Activated CD4-positive, alpha-beta T cell treated with anti-CD3 and anti-CD28 coated beads, Interleukin-2, amount 10 ng/mL, durations not matched to agents 24 days and 14 days (primary cell): ENCODE measurements around the gene AURKAIP1. TPM values are rescaled to one million over a fixed set of nuclear protein-coding genes. Genes with fewer than 3 reads are reported as not detected.
A peak's percentile ranks its signal among the peaks of the same experiment; 100 is the strongest.

Experiments
- DNase-seq: peaks from one replicate; pipeline ENCODE4 v3.0.0; 2022
- H3K27ac Mint-ChIP-seq: one replicate; pipeline ENCODE4 v1.8.0; 2022; ENCODE audit warnings: mild to moderate bottlenecking, mixed read lengths
- H3K27me3 Mint-ChIP-seq: one replicate; pipeline ENCODE4 v1.8.0; 2022; ENCODE audit warnings: mixed read lengths
- H3K36me3 Mint-ChIP-seq: one replicate; pipeline ENCODE4 v1.8.0; 2022; ENCODE audit warnings: low read depth, mild to moderate bottlenecking, mixed read lengths
- H3K4me1 Mint-ChIP-seq: one replicate; pipeline ENCODE4 v1.8.0; 2021; ENCODE audit warnings: mixed read lengths
- H3K4me3 Mint-ChIP-seq: one replicate; pipeline ENCODE4 v1.8.0; 2022; ENCODE audit warnings: mild to moderate bottlenecking, moderate library complexity, mixed read lengths
- H3K9me3 Mint-ChIP-seq: one replicate; pipeline ENCODE4 v1.8.0; 2021; ENCODE audit warnings: mixed read lengths
- intact Hi-C: fragments of 100-400 bp; cut with micrococcal nuclease; formaldehyde crosslinking; loops from one replicate; pipeline ENCODE4 v1.15.1; 2023
- total RNA-seq: library from RNA; stranded (reverse); gene quantifications from 2 replicates; pipeline ENCODE4 v1.2.3, GENCODE V29; 2022

Gene AURKAIP1
- total RNA-seq, 1 donor from 2014 or later: 146 TPM

DNA sequence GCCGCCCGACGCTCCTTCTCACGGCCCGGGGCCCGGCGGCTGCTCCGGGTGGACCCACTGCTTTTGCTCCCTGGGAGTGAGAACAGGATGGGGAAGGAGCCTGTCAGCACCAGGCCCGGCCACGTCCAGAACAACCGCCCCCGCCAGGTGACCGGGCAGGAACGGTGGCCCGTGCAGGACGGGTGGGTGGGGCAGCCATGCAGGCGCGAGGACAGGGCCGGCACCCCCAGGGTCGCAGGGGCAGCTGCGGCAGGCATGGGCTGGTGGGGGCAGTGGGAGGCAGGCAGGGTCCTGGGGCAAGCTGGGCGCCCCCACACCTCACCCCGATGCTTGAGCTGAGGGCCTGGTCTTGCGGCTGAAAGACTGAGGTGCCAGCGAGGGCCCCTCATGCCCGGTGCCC is 38.6 kb downstream of the AURKAIP1 start:
- Mint-ChIP-seq H3K27me3 (no peaks in the 10 kb centered on the region), H3K36me3 (peaks cover 27% of the 10 kb centered on the region), H3K9me3 (no peaks in the 10 kb centered on the region), H3K4me1 (no peaks in the 10 kb centered on the region), H3K27ac (no peak overlapping the region), H3K4me3 (no peak overlapping the region)
- DNase-seq: no peak
- intact Hi-C loops: no loop called here

DNA sequence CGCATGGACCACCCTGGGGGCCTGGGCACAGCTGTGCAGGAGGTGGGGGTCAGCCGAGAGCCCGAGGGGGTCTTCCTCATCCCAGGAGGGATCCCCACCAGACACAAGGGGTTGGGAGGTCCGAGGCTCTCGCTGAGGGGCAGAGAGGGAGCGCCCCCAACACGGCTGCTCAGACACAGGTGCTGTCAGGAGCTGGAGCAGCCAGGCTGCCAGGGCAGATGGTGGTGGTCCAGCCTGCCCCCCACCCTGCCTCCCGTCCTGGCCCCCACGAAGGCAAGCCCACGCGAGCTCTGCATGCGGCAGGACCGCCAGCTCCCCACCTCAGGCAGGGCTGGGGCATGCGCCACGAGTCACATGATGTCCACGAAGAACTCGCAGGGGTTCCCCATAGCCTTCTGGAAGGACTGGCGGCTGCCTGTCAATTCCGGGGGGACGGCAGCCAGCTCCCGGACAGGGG is 39.2 kb downstream of the AURKAIP1 start:
- H3K36me3 Mint-ChIP-seq: peaks cover 21% of the 10 kb centered on the region
- DNase-seq: no peak
- H3K9me3 Mint-ChIP-seq: no peaks in the 10 kb centered on the region
- no peaks in the 10 kb centered on the region for H3K4me1 Mint-ChIP-seq
- intact Hi-C loops: no loop called here
- H3K27me3 Mint-ChIP-seq: no peaks in the 10 kb centered on the region
- no peak overlapping the region for H3K27ac Mint-ChIP-seq
- no peak overlapping the region for H3K4me3 Mint-ChIP-seq

DNA sequence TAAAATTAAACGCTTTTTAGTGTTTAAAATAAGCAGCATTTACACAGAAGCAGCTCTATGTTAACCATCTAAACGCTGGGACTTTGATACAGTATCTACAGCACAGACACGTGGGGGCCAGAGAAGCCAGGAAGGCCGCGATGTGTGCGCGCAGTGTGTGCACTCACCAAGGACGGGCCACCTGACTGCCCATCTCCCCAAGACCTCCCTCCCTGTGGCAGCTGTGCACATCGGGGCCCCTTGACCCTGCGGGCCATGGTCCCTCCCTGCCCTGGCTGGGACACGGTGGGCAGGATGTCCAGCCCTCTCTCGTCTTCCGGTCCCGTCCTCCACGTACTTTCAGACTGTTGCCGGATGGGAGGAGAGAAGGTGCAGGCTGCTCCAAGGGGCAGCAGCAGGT is 39.7 kb downstream of the AURKAIP1 start:
- Mint-ChIP-seq H3K36me3 (peaks cover 16% of the 10 kb centered on the region), H3K27ac (no peak overlapping the region), H3K9me3 (no peaks in the 10 kb centered on the region), H3K4me3 (no peak overlapping the region), H3K27me3 (no peaks in the 10 kb centered on the region), H3K4me1 (no peaks in the 10 kb centered on the region)
- intact Hi-C loops: no loop called here
- no peak for DNase-seq

DNA sequence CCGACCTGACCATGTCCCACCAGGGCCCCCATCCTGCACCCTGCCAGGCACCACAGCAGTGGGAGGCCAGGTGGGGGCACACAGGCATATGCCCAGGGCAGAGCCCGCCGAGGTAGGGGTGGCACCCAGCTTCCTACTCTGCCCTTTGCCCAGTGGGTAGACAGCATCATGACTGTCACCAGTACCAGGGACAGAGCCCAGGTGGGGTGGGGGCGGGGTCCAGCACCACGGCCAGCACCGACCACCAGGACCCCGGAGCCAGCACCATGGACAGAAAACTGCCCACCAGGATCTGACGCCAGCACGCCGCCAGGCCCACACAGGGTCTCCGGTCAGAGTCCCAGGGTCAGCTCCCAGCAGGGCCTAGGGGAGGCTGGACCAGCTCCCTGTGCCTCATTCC is 40.2 kb downstream of the AURKAIP1 start:
- Mint-ChIP-seq H3K27me3 (no peaks in the 10 kb centered on the region), H3K4me1 (peaks cover under 1% of the 10 kb centered on the region), H3K9me3 (no peaks in the 10 kb centered on the region), H3K4me3 (no peak overlapping the region), H3K36me3 (peaks cover 11% of the 10 kb centered on the region), H3K27ac (no peak overlapping the region)
- intact Hi-C loops: no loop called here
- no peak for DNase-seq

DNA sequence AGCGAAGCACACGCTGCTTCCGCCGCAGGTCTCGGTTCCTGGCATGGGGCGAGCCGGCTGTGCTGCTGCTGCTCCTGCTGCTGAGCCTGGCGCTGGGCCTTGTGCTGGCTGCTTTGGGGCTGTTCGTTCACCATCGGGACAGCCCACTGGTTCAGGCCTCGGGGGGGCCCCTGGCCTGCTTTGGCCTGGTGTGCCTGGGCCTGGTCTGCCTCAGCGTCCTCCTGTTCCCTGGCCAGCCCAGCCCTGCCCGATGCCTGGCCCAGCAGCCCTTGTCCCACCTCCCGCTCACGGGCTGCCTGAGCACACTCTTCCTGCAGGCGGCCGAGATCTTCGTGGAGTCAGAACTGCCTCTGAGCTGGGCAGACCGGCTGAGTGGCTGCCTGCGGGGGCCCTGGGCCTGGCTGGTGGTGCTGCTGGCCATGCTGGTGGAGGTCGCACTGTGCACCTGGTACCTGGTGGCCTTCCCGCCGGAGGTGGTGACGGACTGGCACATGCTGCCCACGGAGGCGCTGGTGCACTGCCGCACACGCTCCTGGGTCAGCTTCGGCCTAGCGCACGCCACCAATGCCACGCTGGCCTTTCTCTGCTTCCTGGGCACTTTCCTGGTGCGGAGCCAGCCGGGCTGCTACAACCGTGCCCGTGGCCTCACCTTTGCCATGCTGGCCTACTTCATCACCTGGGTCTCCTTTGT is 41.3 kb downstream of the AURKAIP1 start:
- H3K36me3 Mint-ChIP-seq: peaks cover 6% of the 10 kb centered on the region
- peaks cover 2% of the 10 kb centered on the region for H3K4me1 Mint-ChIP-seq
- no peak overlapping the region for H3K27ac Mint-ChIP-seq
- H3K4me3 Mint-ChIP-seq: no peak overlapping the region
- no peaks in the 10 kb centered on the region for H3K27me3 Mint-ChIP-seq
- H3K9me3 Mint-ChIP-seq: no peaks in the 10 kb centered on the region
- intact Hi-C loops: no loop called here
- DNase-seq: no peak

DNA sequence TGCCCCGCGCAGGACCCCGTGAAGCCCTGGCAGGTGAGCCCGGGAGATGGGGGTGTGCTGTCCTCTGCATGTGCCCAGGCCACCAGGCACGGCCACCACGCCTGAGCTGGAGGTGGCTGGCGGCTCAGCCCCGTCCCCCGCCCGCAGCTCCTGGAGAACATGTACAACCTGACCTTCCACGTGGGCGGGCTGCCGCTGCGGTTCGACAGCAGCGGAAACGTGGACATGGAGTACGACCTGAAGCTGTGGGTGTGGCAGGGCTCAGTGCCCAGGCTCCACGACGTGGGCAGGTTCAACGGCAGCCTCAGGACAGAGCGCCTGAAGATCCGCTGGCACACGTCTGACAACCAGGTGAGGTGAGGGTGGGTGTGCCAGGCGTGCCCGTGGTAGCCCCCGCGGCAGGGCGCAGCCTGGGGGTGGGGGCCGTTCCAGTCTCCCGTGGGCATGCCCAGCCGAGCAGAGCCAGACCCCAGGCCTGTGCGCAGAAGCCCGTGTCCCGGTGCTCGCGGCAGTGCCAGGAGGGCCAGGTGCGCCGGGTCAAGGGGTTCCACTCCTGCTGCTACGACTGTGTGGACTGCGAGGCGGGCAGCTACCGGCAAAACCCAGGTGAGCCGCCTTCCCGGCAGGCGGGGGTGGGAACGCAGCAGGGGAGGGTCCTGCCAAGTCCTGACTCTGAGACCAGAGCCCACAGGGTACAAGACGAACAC is 42.1 kb downstream of the AURKAIP1 start:
- H3K9me3 Mint-ChIP-seq: no peaks in the 10 kb centered on the region
- DNase-seq: no peak
- no peak overlapping the region for H3K27ac Mint-ChIP-seq
- H3K36me3 Mint-ChIP-seq: peaks cover 2% of the 10 kb centered on the region
- no peak overlapping the region for H3K4me3 Mint-ChIP-seq
- peaks cover 2% of the 10 kb centered on the region for H3K4me1 Mint-ChIP-seq
- no peaks in the 10 kb centered on the region for H3K27me3 Mint-ChIP-seq
- intact Hi-C loops: no loop called here

DNA sequence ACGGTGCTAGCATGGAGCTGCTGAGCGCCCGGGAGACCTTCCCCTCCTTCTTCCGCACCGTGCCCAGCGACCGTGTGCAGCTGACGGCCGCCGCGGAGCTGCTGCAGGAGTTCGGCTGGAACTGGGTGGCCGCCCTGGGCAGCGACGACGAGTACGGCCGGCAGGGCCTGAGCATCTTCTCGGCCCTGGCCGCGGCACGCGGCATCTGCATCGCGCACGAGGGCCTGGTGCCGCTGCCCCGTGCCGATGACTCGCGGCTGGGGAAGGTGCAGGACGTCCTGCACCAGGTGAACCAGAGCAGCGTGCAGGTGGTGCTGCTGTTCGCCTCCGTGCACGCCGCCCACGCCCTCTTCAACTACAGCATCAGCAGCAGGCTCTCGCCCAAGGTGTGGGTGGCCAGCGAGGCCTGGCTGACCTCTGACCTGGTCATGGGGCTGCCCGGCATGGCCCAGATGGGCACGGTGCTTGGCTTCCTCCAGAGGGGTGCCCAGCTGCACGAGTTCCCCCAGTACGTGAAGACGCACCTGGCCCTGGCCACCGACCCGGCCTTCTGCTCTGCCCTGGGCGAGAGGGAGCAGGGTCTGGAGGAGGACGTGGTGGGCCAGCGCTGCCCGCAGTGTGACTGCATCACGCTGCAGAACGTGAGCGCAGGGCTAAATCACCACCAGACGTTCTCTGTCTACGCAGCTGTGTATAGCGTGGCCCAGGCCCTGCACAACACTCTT is 42.8 kb downstream of the AURKAIP1 start:
- no peaks in the 10 kb centered on the region for H3K36me3 Mint-ChIP-seq
- no peaks in the 10 kb centered on the region for H3K27me3 Mint-ChIP-seq
- DNase-seq: no peak
- H3K27ac Mint-ChIP-seq: no peak overlapping the region
- no peak overlapping the region for H3K4me3 Mint-ChIP-seq
- no peaks in the 10 kb centered on the region for H3K9me3 Mint-ChIP-seq
- peaks cover 2% of the 10 kb centered on the region for H3K4me1 Mint-ChIP-seq
- intact Hi-C loops: no loop called here

DNA sequence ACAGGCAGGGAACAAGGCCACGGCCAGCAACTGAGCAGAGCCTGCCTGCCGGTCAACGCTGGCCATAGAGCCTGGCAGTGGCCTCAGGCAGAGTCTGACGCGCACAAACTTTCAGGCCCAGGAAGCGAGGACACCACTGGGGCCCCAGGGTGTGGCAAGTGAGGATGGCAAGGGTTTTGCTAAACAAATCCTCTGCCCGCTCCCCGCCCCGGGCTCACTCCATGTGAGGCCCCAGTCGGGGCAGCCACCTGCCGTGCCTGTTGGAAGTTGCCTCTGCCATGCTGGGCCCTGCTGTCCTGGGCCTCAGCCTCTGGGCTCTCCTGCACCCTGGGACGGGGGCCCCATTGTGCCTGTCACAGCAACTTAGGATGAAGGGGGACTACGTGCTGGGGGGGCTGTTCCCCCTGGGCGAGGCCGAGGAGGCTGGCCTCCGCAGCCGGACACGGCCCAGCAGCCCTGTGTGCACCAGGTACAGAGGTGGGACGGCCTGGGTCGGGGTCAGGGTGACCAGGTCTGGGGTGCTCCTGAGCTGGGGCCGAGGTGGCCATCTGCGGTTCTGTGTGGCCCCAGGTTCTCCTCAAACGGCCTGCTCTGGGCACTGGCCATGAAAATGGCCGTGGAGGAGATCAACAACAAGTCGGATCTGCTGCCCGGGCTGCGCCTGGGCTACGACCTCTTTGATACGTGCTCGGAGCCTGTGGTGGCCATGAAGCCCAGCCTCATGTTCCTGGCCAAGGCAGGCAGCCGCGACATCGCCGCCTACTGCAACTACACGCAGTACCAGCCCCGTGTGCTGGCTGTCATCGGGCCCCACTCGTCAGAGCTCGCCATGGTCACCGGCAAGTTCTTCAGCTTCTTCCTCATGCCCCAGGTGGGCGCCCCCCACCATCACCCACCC is 43.7 kb downstream of the AURKAIP1 start, which contains the start of gene TAS1R3:
Gene TAS1R3, plus strand, starts transcription at position 213 of the 898 bp plus-strand sequence. Its CDS starts 66 bp downstream, at position 279.
- no peak within 1 kb of the TSS for H3K4me3 Mint-ChIP-seq
- intact Hi-C loops: no loop called here
- H3K4me1 Mint-ChIP-seq: peaks cover 2% of the 10 kb centered on the region
- DNase-seq: no peak
- no peaks in the 10 kb centered on the region for H3K36me3 Mint-ChIP-seq
- no peaks in the 10 kb centered on the region for H3K9me3 Mint-ChIP-seq
- no peak within 1 kb of the TSS for H3K27ac Mint-ChIP-seq
- H3K27me3 Mint-ChIP-seq: no peaks in the 10 kb centered on the region

DNA sequence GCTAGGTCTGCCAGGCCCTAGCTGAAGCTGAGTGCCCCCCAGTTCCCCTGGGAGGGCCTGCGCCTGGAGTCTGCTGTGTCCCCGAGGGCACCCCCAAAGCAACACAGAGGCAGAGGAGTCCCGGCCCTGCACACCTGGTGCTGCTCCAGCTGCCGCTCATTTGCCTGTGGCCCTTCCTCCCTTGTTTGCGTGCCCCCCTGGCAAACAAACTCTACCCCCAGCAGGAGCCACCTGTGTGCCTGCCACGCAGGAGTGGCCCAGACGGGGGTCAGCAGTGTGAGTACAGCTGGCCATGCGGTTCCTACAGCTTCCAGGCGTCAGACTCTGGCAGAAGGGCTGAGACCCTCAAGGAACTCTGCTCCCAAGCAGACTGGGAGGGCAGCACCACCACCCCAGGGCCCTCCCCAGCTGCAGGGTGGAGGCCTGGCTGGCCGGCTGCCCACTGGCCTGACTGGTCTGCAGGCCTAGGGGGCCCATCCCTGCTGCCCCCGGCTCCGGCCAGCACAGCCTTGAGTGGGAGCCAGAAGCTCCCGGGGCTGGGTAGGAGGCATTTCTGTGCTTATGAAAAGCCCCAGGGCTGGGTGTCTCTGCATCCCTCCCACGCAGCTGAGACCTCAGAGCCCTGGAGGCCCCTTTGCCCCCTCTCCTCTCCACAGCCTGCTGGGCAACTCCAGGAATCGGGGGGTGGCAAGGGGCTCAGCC is 44.5 kb downstream of the AURKAIP1 start:
- Mint-ChIP-seq H3K4me1 (peaks cover 6% of the 10 kb centered on the region), H3K9me3 (no peaks in the 10 kb centered on the region), H3K27me3 (no peaks in the 10 kb centered on the region), H3K27ac (no peak overlapping the region), H3K36me3 (peaks cover 1% of the 10 kb centered on the region), H3K4me3 (no peak overlapping the region)
- intact Hi-C loops: no loop called here
- DNase-seq: no peak

DNA sequence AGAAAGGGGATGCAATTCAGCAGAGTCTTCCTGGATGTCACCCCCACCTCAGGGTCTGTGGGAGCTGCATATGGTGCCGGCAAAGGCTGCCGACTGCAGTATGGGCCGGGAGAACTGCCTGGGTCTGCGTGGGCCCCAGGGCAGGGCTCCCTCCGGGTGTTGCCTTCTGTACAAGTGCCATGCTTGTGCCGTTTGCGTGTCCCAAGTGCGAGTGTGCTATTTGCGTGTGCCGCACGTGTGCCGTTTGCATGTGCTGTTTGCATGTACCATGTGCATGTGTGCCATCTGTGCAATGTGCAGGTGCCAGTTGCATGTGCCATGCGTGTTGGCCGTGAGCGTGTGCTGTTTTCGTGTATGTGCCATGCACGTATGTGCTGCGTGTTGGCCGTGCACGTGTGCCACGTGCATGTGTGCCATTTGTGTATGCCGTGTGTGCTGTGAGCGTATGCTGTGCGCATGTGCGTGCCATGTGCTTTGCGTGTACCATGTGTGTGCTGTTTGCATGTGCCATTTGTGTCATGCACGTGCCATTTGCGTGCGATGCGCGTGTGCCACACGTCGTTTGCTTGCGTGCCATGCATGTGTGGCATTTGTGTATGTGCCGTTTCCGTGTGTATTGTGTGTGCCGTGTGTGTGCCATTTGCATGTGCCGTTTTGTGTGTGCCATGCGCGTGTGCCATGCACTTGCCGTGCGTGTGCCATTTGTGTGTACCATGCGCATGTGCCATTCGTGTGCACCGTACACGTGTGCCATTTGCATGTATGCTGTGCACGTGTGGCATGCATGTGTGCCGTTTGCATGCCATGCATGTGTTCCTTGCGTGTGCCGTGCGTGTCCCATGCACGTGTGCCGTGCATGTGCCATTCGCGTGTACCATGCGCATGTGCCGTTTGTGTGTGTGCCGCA is 45.5 kb downstream of the AURKAIP1 start:
- Mint-ChIP-seq H3K4me1 (peaks cover 6% of the 10 kb centered on the region), H3K4me3 (no peak overlapping the region), H3K27ac (no peak overlapping the region), H3K27me3 (no peaks in the 10 kb centered on the region), H3K9me3 (no peaks in the 10 kb centered on the region), H3K36me3 (peaks cover 1% of the 10 kb centered on the region)
- intact Hi-C loops: no loop called here
- no peak for DNase-seq

DNA sequence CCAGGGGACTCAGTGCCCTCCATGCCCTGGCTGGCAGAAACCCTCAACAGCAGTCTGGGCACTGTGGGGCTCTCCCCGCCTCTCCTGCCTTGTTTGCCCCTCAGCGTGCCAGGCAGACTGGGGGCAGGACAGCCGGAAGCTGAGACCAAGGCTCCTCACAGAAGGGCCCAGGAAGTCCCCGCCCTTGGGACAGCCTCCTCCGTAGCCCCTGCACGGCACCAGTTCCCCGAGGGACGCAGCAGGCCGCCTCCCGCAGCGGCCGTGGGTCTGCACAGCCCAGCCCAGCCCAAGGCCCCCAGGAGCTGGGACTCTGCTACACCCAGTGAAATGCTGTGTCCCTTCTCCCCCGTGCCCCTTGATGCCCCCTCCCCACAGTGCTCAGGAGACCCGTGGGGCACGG is 46.8 kb downstream of the AURKAIP1 start:
- Mint-ChIP-seq H3K4me1 (peaks cover 11% of the 10 kb centered on the region), H3K36me3 (peaks cover 7% of the 10 kb centered on the region), H3K4me3 (no peak overlapping the region), H3K9me3 (no peaks in the 10 kb centered on the region), H3K27ac (no peak overlapping the region), H3K27me3 (no peaks in the 10 kb centered on the region)
- DNase-seq: no peak
- intact Hi-C loops: no loop called here

DNA sequence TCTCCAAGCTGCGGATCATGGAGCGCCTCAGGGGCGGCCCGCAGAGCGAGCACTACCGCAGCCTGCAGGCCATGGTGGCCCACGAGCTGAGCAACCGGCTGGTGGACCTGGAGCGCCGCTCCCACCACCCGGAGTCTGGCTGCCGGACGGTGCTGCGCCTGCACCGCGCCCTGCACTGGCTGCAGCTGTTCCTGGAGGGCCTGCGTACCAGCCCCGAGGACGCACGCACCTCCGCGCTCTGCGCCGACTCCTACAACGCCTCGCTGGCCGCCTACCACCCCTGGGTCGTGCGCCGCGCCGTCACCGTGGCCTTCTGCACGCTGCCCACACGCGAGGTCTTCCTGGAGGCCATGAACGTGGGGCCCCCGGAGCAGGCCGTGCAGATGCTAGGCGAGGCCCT is 47.7 kb downstream of the AURKAIP1 start:
- Mint-ChIP-seq H3K9me3 (no peaks in the 10 kb centered on the region), H3K27me3 (no peaks in the 10 kb centered on the region), H3K4me3 (peak overlapping the region; percentile 40), H3K36me3 (peaks cover 9% of the 10 kb centered on the region), H3K27ac (no peak overlapping the region), H3K4me1 (peaks cover 16% of the 10 kb centered on the region)
- no peak for DNase-seq
- intact Hi-C loops: no loop called here
